UCSD-AML1 (cell line): ENCODE measurements around the gene AGBL4.

Experiments
- DNase-seq: peaks from one replicate; lab custom pipeline; 2025; ENCODE audit not compliant: unreplicated experiment; lab: John Stamatoyannopoulos, UW

The AGBL4 gene

GRCh38 chr1:48784301-48784700 lies 1239.5 kb downstream of the AGBL4 start:
- DNase-seq, result no peak

GRCh38 chr1:48777219-48777895 lies 1246.4 kb downstream of the AGBL4 start:
- DNase-seq, result no peak

GRCh38 chr1:48776393-48777218 lies 1247.1 kb downstream of the AGBL4 start, which contains the start of gene BEND5:
TSS of gene BEND5 (minus strand) at chr1:48776891. CDS start at chr1:48776831, 60 bp downstream.
- no peak for DNase-seq

- DNase-seq, result no peak
These were observed 1247.8 kb downstream of the AGBL4 start for GRCh38 chr1:48775831-48776392.

- no peak for DNase-seq
These were observed 1250.6 kb downstream of the AGBL4 start for GRCh38 chr1:48773133-48773532.

GRCh38 chr1:48772211-48772610 lies 1251.5 kb downstream of the AGBL4 start:
- DNase-seq, result no peak

- DNase-seq, result no peak
These were observed 1252.2 kb downstream of the AGBL4 start for GRCh38 chr1:48771561-48771960.

GRCh38 chr1:48767975-48768510 lies 1255.7 kb downstream of the AGBL4 start:
- no peak for DNase-seq

- no peak for DNase-seq
These were observed 1258.4 kb downstream of the AGBL4 start for GRCh38 chr1:48765335-48765734.

GRCh38 chr1:48761986-48762385 lies 1261.8 kb downstream of the AGBL4 start:
- DNase-seq, result no peak

- DNase-seq, result no peak
These were observed 1262.3 kb downstream of the AGBL4 start for GRCh38 chr1:48761411-48761810.

GRCh38 chr1:48760857-48761256 lies 1262.9 kb downstream of the AGBL4 start:
- DNase-seq, result no peak

GRCh38 chr1:48758976-48759375 lies 1264.8 kb downstream of the AGBL4 start:
- no peak for DNase-seq

- no peak for DNase-seq
These were observed 1266.4 kb downstream of the AGBL4 start for GRCh38 chr1:48757363-48757762.

GRCh38 chr1:48756683-48757316 lies 1267.0 kb downstream of the AGBL4 start:
- no peak for DNase-seq

GRCh38 chr1:48753293-48753692 lies 1270.5 kb downstream of the AGBL4 start:
- no peak for DNase-seq

- no peak for DNase-seq
These were observed 1273.6 kb downstream of the AGBL4 start for GRCh38 chr1:48750109-48750508.

GRCh38 chr1:48749068-48749467 lies 1274.7 kb downstream of the AGBL4 start:
- no peak for DNase-seq

GRCh38 chr1:48746906-48747305 lies 1276.8 kb downstream of the AGBL4 start:
- no peak for DNase-seq

GRCh38 chr1:48744032-48744431 lies 1279.7 kb downstream of the AGBL4 start:
- no peak for DNase-seq

- DNase-seq, result no peak
These were observed 1280.3 kb downstream of the AGBL4 start for GRCh38 chr1:48743480-48743879.
